ENCODE data around the gene MXD4.

DNA sequence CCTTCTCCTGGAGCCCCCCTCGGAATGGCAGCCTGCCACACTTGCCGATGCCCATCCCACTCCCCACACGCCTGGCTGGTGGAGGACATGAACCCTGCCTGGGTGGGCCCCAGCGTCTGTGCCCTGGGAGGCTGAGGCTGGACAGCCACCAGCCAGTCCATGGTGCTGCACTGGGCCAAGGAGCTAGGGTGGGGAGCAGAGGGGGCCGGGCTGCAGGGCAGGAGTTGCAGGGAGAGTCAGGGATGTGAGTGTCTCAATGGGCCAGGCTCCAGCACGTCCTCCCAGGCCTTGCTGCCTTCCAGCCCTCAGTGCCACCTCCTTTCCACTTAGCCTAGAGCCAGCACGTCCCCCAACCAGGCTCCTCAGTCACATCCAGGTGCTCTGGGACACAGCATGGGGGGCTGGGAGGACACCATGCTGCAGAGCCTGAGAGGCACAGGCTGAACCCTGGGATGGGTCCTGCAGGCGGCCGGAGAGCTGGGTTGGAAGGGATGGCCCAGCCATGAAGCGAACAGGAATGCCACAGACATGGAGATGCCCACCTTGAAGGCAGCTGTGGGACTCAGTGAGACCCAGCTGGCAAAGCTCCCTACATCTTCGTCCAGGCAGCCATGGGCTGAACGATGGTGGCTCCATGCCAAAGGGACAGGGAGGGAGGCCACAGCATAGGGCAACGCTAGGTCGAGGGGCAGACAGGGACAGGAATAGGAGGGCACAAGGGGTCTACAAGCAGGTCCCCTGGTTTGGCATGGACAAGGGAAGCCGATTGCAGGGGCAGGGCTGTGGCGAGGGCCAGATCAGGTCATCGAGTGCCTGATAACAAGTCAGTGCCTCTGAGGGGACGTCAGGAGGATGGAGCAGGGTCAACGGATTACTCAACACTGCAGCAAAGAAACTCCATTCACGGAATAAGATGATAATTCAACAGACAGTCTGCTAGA lies 30.1 kb upstream of the MXD4 start:
- TF ChIP-seq TEAD4 (CRISPR knock-in tag; IDR thresholded peaks at IDR 0.05) = no peak
- no peak for TF ChIP-seq ZNF138 (CRISPR knock-in tag; conservative IDR thresholded peaks at IDR 0.05)
- no peak for TF ChIP-seq JUN (CRISPR knock-in tag; IDR thresholded peaks at IDR 0.05)
- TF ChIP-seq, protein P1, sequence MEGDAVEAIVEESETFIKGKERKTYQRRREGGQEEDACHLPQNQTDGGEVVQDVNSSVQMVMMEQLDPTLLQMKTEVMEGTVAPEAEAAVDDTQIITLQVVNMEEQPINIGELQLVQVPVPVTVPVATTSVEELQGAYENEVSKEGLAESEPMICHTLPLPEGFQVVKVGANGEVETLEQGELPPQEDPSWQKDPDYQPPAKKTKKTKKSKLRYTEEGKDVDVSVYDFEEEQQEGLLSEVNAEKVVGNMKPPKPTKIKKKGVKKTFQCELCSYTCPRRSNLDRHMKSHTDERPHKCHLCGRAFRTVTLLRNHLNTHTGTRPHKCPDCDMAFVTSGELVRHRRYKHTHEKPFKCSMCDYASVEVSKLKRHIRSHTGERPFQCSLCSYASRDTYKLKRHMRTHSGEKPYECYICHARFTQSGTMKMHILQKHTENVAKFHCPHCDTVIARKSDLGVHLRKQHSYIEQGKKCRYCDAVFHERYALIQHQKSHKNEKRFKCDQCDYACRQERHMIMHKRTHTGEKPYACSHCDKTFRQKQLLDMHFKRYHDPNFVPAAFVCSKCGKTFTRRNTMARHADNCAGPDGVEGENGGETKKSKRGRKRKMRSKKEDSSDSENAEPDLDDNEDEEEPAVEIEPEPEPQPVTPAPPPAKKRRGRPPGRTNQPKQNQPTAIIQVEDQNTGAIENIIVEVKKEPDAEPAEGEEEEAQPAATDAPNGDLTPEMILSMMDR (IDR thresholded peaks at IDR 0.05) = no peak
- TF ChIP-seq ELF4 (CRISPR knock-in tag; IDR thresholded peaks at IDR 0.05; ENCODE audit: low read depth) = no peak
- no peak for TF ChIP-seq GABPB1 (CRISPR knock-in tag; IDR thresholded peaks at IDR 0.05)
- TF ChIP-seq, protein P2, sequence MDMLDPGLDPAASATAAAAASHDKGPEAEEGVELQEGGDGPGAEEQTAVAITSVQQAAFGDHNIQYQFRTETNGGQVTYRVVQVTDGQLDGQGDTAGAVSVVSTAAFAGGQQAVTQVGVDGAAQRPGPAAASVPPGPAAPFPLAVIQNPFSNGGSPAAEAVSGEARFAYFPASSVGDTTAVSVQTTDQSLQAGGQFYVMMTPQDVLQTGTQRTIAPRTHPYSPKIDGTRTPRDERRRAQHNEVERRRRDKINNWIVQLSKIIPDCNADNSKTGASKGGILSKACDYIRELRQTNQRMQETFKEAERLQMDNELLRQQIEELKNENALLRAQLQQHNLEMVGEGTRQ (CRISPR knock-in tag; IDR thresholded peaks at IDR 0.05) = no peak
- TF ChIP-seq RELA (CRISPR knock-in tag; IDR thresholded peaks at IDR 0.05; ENCODE audit: borderline replicate concordance) = no peak
- no peak for TF ChIP-seq KAT7 (CRISPR knock-in tag; IDR thresholded peaks at IDR 0.05; ENCODE audit: borderline replicate concordance)

Measured in WTC11 (cell line).